Measurements from ENCODE around the gene TRIM59.

DNA sequence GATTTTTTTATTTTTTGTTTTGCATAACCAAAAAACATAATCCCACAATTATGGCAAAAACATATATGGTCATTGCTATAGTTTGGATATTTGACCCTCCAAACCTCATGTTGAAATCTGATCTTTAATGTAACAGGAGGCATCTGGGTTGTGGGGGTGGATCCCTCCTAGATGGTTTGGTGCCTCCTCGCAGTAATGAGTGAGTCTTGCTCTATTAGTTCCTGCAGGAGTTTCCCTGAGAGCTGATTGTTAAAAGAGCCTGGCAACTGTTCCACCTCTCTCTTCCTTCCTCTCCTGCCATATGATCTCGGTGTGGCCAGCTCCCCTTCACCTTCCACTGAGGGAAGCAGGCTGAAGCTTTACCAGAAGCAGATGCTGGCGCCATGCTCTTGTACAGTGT, 33.2 kb upstream of the TRIM59 start:
- TF ChIP-seq ZNF626 (tag by site-specific recombination; IDR thresholded peaks at IDR 0.05) (no peak), ZNF274 (IDR thresholded peaks at IDR 0.05; ENCODE audit: low read length) (no peak), ZNF274 (tag by site-specific recombination; IDR thresholded peaks at IDR 0.05; ENCODE audit: borderline replicate concordance) (no peak)
